Glutamatergic neuron (in vitro differentiated cells): ENCODE measurements around the gene TTC28. TPM values are rescaled to one million over a fixed set of nuclear protein-coding genes. Genes with fewer than 3 reads are reported as not detected.

Experiments used
- DNase-seq: peaks from one replicate; pipeline ENCODE4 v3.0.0; 2022
- H3K27ac Mint-ChIP-seq: one replicate; pipeline ENCODE4 v1.8.0; 2020; ENCODE audit warnings: mild to moderate bottlenecking, mixed read lengths, inconsistent platforms; ENCODE audit not compliant: unreplicated experiment
- H3K27me3 Mint-ChIP-seq: one replicate; pipeline ENCODE4 v1.8.0; 2020; ENCODE audit warnings: mild to moderate bottlenecking, moderate library complexity, mixed read lengths, inconsistent platforms; ENCODE audit not compliant: unreplicated experiment
- H3K36me3 Mint-ChIP-seq: one replicate; pipeline ENCODE4 v1.8.0; 2020; ENCODE audit warnings: mild to moderate bottlenecking, mixed read lengths, inconsistent platforms; ENCODE audit not compliant: unreplicated experiment
- H3K4me1 Mint-ChIP-seq: one replicate; pipeline ENCODE4 v1.8.0; 2020; ENCODE audit warnings: mild to moderate bottlenecking, low read depth, mixed read lengths, inconsistent platforms; ENCODE audit not compliant: unreplicated experiment
- H3K4me3 Mint-ChIP-seq: one replicate; pipeline ENCODE4 v1.8.0; 2020; ENCODE audit warnings: mild to moderate bottlenecking, mixed read lengths, inconsistent platforms; ENCODE audit not compliant: unreplicated experiment
- H3K9me3 Mint-ChIP-seq: one replicate; pipeline ENCODE4 v1.8.0; 2020; ENCODE audit warnings: mild to moderate bottlenecking, moderate library complexity, mixed read lengths, inconsistent platforms; ENCODE audit not compliant: unreplicated experiment
- CTCF ChIP-seq: fragments of 200-600 bp; sonication (generic); IDR thresholded peaks from one replicate; pipeline ENCODE4 v1.5.0; 2021; ENCODE audit not compliant: partially characterized antibody, unreplicated experiment
- total RNA-seq: library from RNA; stranded (reverse); fragmentation: NEBNext Ultra II Directional; extraction: Animal tissue kit (Norgen Biotek cat#: 25700); gene quantifications from one replicate; pipeline ENCODE4 v1.2.1, GENCODE V29; 2021; ENCODE audit not compliant: unreplicated experiment

TTC28 gene
- total RNA-seq, 1 donor from 2014 or later = 55.6 TPM

GRCh38 chr22:28139516-28139915 lies 540.1 kb downstream of the TTC28 start:
- no peak for DNase-seq
- Mint-ChIP-seq H3K9me3 (no peaks in the 10 kb centered on the region), H3K4me1 (peaks cover 37% of the 10 kb centered on the region), H3K27me3 (no peaks in the 10 kb centered on the region), H3K36me3 (no peaks in the 10 kb centered on the region), H3K4me3 (no peak overlapping the region), H3K27ac (peak overlapping the region; percentile 15)
- no peak for TF ChIP-seq CTCF

GRCh38 chr22:28137036-28137435 lies 542.6 kb downstream of the TTC28 start:
- peaks cover 26% of the 10 kb centered on the region for H3K4me1 Mint-ChIP-seq
- H3K27ac Mint-ChIP-seq = no peak overlapping the region
- H3K9me3 Mint-ChIP-seq = peaks cover 3% of the 10 kb centered on the region
- no peaks in the 10 kb centered on the region for H3K27me3 Mint-ChIP-seq
- no peak for DNase-seq
- H3K36me3 Mint-ChIP-seq = no peaks in the 10 kb centered on the region
- TF ChIP-seq CTCF = no peak
- no peak overlapping the region for H3K4me3 Mint-ChIP-seq

GRCh38 chr22:28132466-28132865 lies 547.2 kb downstream of the TTC28 start:
- no peak overlapping the region for H3K27ac Mint-ChIP-seq
- no peaks in the 10 kb centered on the region for H3K27me3 Mint-ChIP-seq
- no peaks in the 10 kb centered on the region for H3K36me3 Mint-ChIP-seq
- H3K9me3 Mint-ChIP-seq = peaks cover 3% of the 10 kb centered on the region
- no peak for TF ChIP-seq CTCF
- H3K4me3 Mint-ChIP-seq = no peak overlapping the region
- peaks cover 4% of the 10 kb centered on the region for H3K4me1 Mint-ChIP-seq
- DNase-seq = no peak

GRCh38 chr22:28129319-28129962 lies 550.2 kb downstream of the TTC28 start:
- H3K27ac Mint-ChIP-seq = no peak overlapping the region
- H3K9me3 Mint-ChIP-seq = peaks cover 3% of the 10 kb centered on the region
- no peak for DNase-seq
- peaks cover 6% of the 10 kb centered on the region for H3K4me1 Mint-ChIP-seq
- H3K4me3 Mint-ChIP-seq = no peak overlapping the region
- H3K36me3 Mint-ChIP-seq = no peaks in the 10 kb centered on the region
- H3K27me3 Mint-ChIP-seq = no peaks in the 10 kb centered on the region
- no peak for TF ChIP-seq CTCF

GRCh38 chr22:28128827-28129226 lies 550.8 kb downstream of the TTC28 start:
- no peaks in the 10 kb centered on the region for H3K36me3 Mint-ChIP-seq
- no peak overlapping the region for H3K4me3 Mint-ChIP-seq
- no peaks in the 10 kb centered on the region for H3K27me3 Mint-ChIP-seq
- peaks cover 6% of the 10 kb centered on the region for H3K4me1 Mint-ChIP-seq
- no peak for DNase-seq
- TF ChIP-seq CTCF = no peak
- no peak overlapping the region for H3K27ac Mint-ChIP-seq
- H3K9me3 Mint-ChIP-seq = peaks cover 3% of the 10 kb centered on the region
